ENCODE results near the gene MEDAG. TPM values are rescaled to one million over a fixed set of nuclear protein-coding genes. Genes with fewer than 3 reads are reported as not detected.

The MEDAG gene
- total and polyA plus RNA-seq, 8 donors, result 0.89 to 57.9 (median 7.5) TPM

- intact Hi-C loops (cut with DNase I; ENCODE audit: low total_unique reads), result loop anchor here (10.0 kb wide), 1 partner anchor 188 kb away; no protein-coding TSS in a partner anchor
- DNase-seq, result no peak
- peaks cover 5 to 62% (median 39%) of the 10 kb centered on the region in 4 donors for H3K4me1 ChIP-seq
- H3K36me3 ChIP-seq, result no peaks in the 10 kb centered on the region
- no peaks in the 10 kb centered on the region for H3K9me3 ChIP-seq
- TF ChIP-seq POLR2A (IDR thresholded peaks at IDR 0.05), result no peak
- TF ChIP-seq CTCF (IDR thresholded peaks at IDR 0.05), result no peak
- TF ChIP-seq POLR2AphosphoS5 (IDR thresholded peaks at IDR 0.05), result no peak
- TF ChIP-seq EP300 (IDR thresholded peaks at IDR 0.05), result no peak
- WGBS, 5 donors, result 65 to 78% (median 67%) methylated on average over 3 of the region's 3 CpGs
- peak overlapping the region in 2 of 5 donors; percentile 5 to 80 for H3K27ac ChIP-seq
- no peaks in the 10 kb centered on the region for H3K27me3 ChIP-seq
- H3K4me3 ChIP-seq, result no peak overlapping the region
Observed at GRCh38 chr13:30867089-30867669, 38.9 kb upstream of the MEDAG start.

- 64 to 81% (median 77%) methylated on average over 5 of the region's 5 CpGs for WGBS, 5 donors
- Histone ChIP-seq H3K4me1 (peaks cover 5 to 59% (median 46%) of the 10 kb centered on the region in 4 donors), H3K27ac (peak overlapping the region; percentile 11 to 84 (median 79)), H3K36me3 (no peaks in the 10 kb centered on the region), H3K4me3 (no peak overlapping the region), H3K27me3 (no peaks in the 10 kb centered on the region), H3K9me3 (no peaks in the 10 kb centered on the region)
- TF ChIP-seq POLR2A (IDR thresholded peaks at IDR 0.05), result no peak
- no peak for TF ChIP-seq POLR2AphosphoS5 (IDR thresholded peaks at IDR 0.05)
- TF ChIP-seq CTCF (IDR thresholded peaks at IDR 0.05), result no peak
- no peak for TF ChIP-seq EP300 (IDR thresholded peaks at IDR 0.05)
- DNase-seq, result no peak
- intact Hi-C loops (cut with DNase I; ENCODE audit: low total_unique reads), result loop anchor here (10.0 kb wide), 1 partner anchor 186 kb away; no protein-coding TSS in a partner anchor
Observed at GRCh38 chr13:30868799-30869470, 37.1 kb upstream of the MEDAG start.

- Histone ChIP-seq H3K27me3 (no peaks in the 10 kb centered on the region), H3K36me3 (no peaks in the 10 kb centered on the region), H3K27ac (peak overlapping the region; percentile 11 to 84 (median 79)), H3K4me3 (no peak overlapping the region), H3K4me1 (peaks cover 5 to 56% (median 42%) of the 10 kb centered on the region in 4 donors), H3K9me3 (no peaks in the 10 kb centered on the region)
- intact Hi-C loops (cut with DNase I; ENCODE audit: low total_unique reads), result loop anchor here (10.0 kb wide), 1 partner anchor 185 kb away; no protein-coding TSS in a partner anchor
- TF ChIP-seq EP300 (IDR thresholded peaks at IDR 0.05), result no peak
- no peak for TF ChIP-seq POLR2A (IDR thresholded peaks at IDR 0.05)
- no peak for TF ChIP-seq POLR2AphosphoS5 (IDR thresholded peaks at IDR 0.05)
- no peak for TF ChIP-seq CTCF (IDR thresholded peaks at IDR 0.05)
- no peak for DNase-seq
- 44 to 68% (median 53%) methylated on average over 7 of the region's 7 CpGs for WGBS, 5 donors
Observed at GRCh38 chr13:30869491-30869890, 36.6 kb upstream of the MEDAG start.

GRCh38 chr13:30870049-30870884, 35.8 kb upstream of the MEDAG start:
- 48 to 69% (median 66%) methylated on average over 8 to 9 of the region's 9 CpGs for WGBS, 5 donors
- H3K27ac ChIP-seq, result peak overlapping the region in 4 of 5 donors; percentile 79 to 84 (median 81)
- H3K27me3 ChIP-seq, result no peaks in the 10 kb centered on the region
- no peak overlapping the region for H3K4me3 ChIP-seq
- peaks cover 1 to 49% (median 36%) of the 10 kb centered on the region in 4 donors for H3K4me1 ChIP-seq
- no peaks in the 10 kb centered on the region for H3K9me3 ChIP-seq
- no peaks in the 10 kb centered on the region for H3K36me3 ChIP-seq
- DNase-seq, result peak; percentile 42 to 76
- intact Hi-C loops (cut with DNase I; ENCODE audit: low total_unique reads), result no loop called here
- TF ChIP-seq POLR2AphosphoS5 (IDR thresholded peaks at IDR 0.05), result peak in 2 of 3 donors; percentile 18 to 62
- no peak for TF ChIP-seq POLR2A (IDR thresholded peaks at IDR 0.05)
- peak; percentile 33 for TF ChIP-seq EP300 (IDR thresholded peaks at IDR 0.05)
- no peak for TF ChIP-seq CTCF (IDR thresholded peaks at IDR 0.05)
